Measurements from ENCODE around the gene TSKU.
"Not testable (repeated sequence)": the region's sequence is repeated elsewhere in the genome, so short reads cannot be mapped to it uniquely, and the experiment has no call there.

The TSKU gene

GRCh38 chr11:76821396-76821795 lies 38.2 kb downstream of the TSKU start:
- not testable (repeated sequence) for H3K14ac ChIP-seq (ENCODE audit: low read length); H3K9me3 ChIP-seq (replicated peaks in 1 of 2; ENCODE audit: control insufficient read depth in 2 of 2, insufficient read depth in 1 of 2, low read depth in 1 of 2, low read length in 2 of 2); H3K4me1 ChIP-seq (ENCODE audit: control insufficient read depth in 2 of 2, insufficient read depth in 1 of 2, low read depth in 1 of 2, low read length in 2 of 2); H2AFZ ChIP-seq (ENCODE audit: low read length); H4K8ac ChIP-seq (ENCODE audit: low read depth, low read length); H3K23ac ChIP-seq (ENCODE audit: low read depth, low read length, poor library complexity); H3K27me3 ChIP-seq (ENCODE audit: control insufficient read depth in 3 of 3, insufficient read depth in 3 of 3, low read depth in 1 of 3, low read length in 3 of 3); H2BK15ac ChIP-seq (ENCODE audit: low read length); H3K4me2 ChIP-seq (ENCODE audit: insufficient read depth, low read length, poor library complexity, severe bottlenecking); H3K27ac ChIP-seq (replicated peaks; ENCODE audit: low read length); H3K18ac ChIP-seq (ENCODE audit: low read length); H2AK5ac ChIP-seq (ENCODE audit: low read depth, low read length); H2BK12ac ChIP-seq (ENCODE audit: low read length); H4K91ac ChIP-seq (ENCODE audit: low read depth, low read length, poor library complexity); H3K4ac ChIP-seq (ENCODE audit: low read length); H3K4me3 ChIP-seq (ENCODE audit: low read length in 2 of 2); H3K9ac ChIP-seq (ENCODE audit: low read depth, low read length, poor library complexity); H2BK5ac ChIP-seq (ENCODE audit: low read length); DNase-seq (ENCODE audit: low spot score); H3K36me3 ChIP-seq (replicated peaks in 1 of 2; ENCODE audit: control insufficient read depth in 2 of 2, insufficient read depth in 2 of 2, low read length in 2 of 2); H2BK120ac ChIP-seq (ENCODE audit: low read depth, low read length); H3K79me1 ChIP-seq (ENCODE audit: low read depth, low read length)
- WGBS, 2 donors (ENCODE audit: extremely low coverage in 2 of 2, insufficient read length in 2 of 2, insufficient replicate concordance in 1 of 2) = no CpG with 5 or more reads among the region's 29 CpGs

DNA sequence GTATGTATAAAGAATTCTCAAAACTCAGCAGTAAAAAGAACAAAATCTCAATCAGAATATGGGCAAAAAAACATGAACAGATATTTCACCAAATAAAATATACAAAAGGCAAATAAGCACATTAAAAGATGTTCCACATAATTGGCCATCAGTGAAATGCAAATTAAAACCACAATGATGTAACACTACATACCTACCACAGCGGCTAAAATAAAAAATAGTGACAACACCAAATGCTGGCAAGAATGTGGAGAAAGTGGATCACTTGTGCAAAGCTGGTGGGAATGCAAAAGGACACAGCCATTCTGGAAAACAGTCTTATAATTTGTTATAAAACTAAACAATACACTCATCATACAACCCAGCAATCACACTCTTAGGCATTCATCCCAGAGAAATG lies 39.2 kb downstream of the TSKU start:
- Histone ChIP-seq H3K4ac (ENCODE audit: low read length) (no peak overlapping the region), H2AFZ (ENCODE audit: low read length) (no peak overlapping the region), H2BK120ac (ENCODE audit: low read depth, low read length) (no peak overlapping the region), H3K4me2 (ENCODE audit: insufficient read depth, low read length, poor library complexity, severe bottlenecking) (no peak overlapping the region), H3K23ac (ENCODE audit: low read depth, low read length, poor library complexity) (no peak overlapping the region), H3K27me3 (ENCODE audit: control insufficient read depth in 3 of 3, insufficient read depth in 3 of 3, low read depth in 1 of 3, low read length in 3 of 3) (no peaks in the 10 kb centered on the region), H3K79me1 (ENCODE audit: low read depth, low read length) (no peaks in the 10 kb centered on the region), H3K9ac (ENCODE audit: low read depth, low read length, poor library complexity) (no peak overlapping the region), H3K9me3 (replicated peaks in 1 of 2; ENCODE audit: control insufficient read depth in 2 of 2, insufficient read depth in 1 of 2, low read depth in 1 of 2, low read length in 2 of 2) (peaks cover 0 to 5% of the 10 kb centered on the region in 2 donors), H4K91ac (ENCODE audit: low read depth, low read length, poor library complexity) (no peak overlapping the region), H2AK5ac (ENCODE audit: low read depth, low read length) (no peak overlapping the region), H3K14ac (ENCODE audit: low read length) (no peak overlapping the region), H2BK5ac (ENCODE audit: low read length) (no peak overlapping the region), H3K18ac (ENCODE audit: low read length) (no peak overlapping the region), H3K36me3 (replicated peaks in 1 of 2; ENCODE audit: control insufficient read depth in 2 of 2, insufficient read depth in 2 of 2, low read length in 2 of 2) (no peaks in the 10 kb centered on the region), H3K27ac (replicated peaks; ENCODE audit: low read length) (no peak overlapping the region), H3K4me1 (ENCODE audit: control insufficient read depth in 2 of 2, insufficient read depth in 1 of 2, low read depth in 1 of 2, low read length in 2 of 2) (peaks cover 0 to 7% of the 10 kb centered on the region in 2 donors), H2BK12ac (ENCODE audit: low read length) (no peak overlapping the region), H3K4me3 (ENCODE audit: low read length in 2 of 2) (no peak overlapping the region), H2BK15ac (ENCODE audit: low read length) (no peak overlapping the region), H4K8ac (ENCODE audit: low read depth, low read length) (no peak overlapping the region)
- no peak for DNase-seq (ENCODE audit: low spot score)
- WGBS, 2 donors (ENCODE audit: extremely low coverage in 2 of 2, insufficient read length in 2 of 2, insufficient replicate concordance in 1 of 2) = no CpG with 5 or more reads among the region's 1 CpG

GRCh38 chr11:76823481-76824028 lies 40.4 kb downstream of the TSKU start:
- H4K8ac ChIP-seq (ENCODE audit: low read depth, low read length) = no peak overlapping the region
- peak overlapping the region; percentile 60 for H2AFZ ChIP-seq (ENCODE audit: low read length)
- H2AK5ac ChIP-seq (ENCODE audit: low read depth, low read length) = no peak overlapping the region
- H3K27ac ChIP-seq (replicated peaks; ENCODE audit: low read length) = no peak overlapping the region
- H3K4me1 ChIP-seq (ENCODE audit: control insufficient read depth in 2 of 2, insufficient read depth in 1 of 2, low read depth in 1 of 2, low read length in 2 of 2) = peaks cover 0 to 7% of the 10 kb centered on the region in 2 donors
- no CpG with 5 or more reads among the region's 9 CpGs for WGBS, 2 donors (ENCODE audit: extremely low coverage in 2 of 2, insufficient read length in 2 of 2, insufficient replicate concordance in 1 of 2)
- no peak overlapping the region for H2BK12ac ChIP-seq (ENCODE audit: low read length)
- H3K4ac ChIP-seq (ENCODE audit: low read length) = no peak overlapping the region
- H3K18ac ChIP-seq (ENCODE audit: low read length) = peak overlapping the region; percentile 5
- no peaks in the 10 kb centered on the region for H3K36me3 ChIP-seq (replicated peaks in 1 of 2; ENCODE audit: control insufficient read depth in 2 of 2, insufficient read depth in 2 of 2, low read length in 2 of 2)
- no peak overlapping the region for H2BK5ac ChIP-seq (ENCODE audit: low read length)
- H3K27me3 ChIP-seq (ENCODE audit: control insufficient read depth in 3 of 3, insufficient read depth in 3 of 3, low read depth in 1 of 3, low read length in 3 of 3) = no peaks in the 10 kb centered on the region
- no peak overlapping the region for H4K91ac ChIP-seq (ENCODE audit: low read depth, low read length, poor library complexity)
- no peak overlapping the region for H3K9ac ChIP-seq (ENCODE audit: low read depth, low read length, poor library complexity)
- H3K23ac ChIP-seq (ENCODE audit: low read depth, low read length, poor library complexity) = no peak overlapping the region
- H2BK15ac ChIP-seq (ENCODE audit: low read length) = no peak overlapping the region
- H3K4me3 ChIP-seq (ENCODE audit: low read length in 2 of 2) = no peak overlapping the region
- H3K9me3 ChIP-seq (replicated peaks in 1 of 2; ENCODE audit: control insufficient read depth in 2 of 2, insufficient read depth in 1 of 2, low read depth in 1 of 2, low read length in 2 of 2) = peaks cover 0 to 5% of the 10 kb centered on the region in 2 donors
- H3K14ac ChIP-seq (ENCODE audit: low read length) = no peak overlapping the region
- DNase-seq (ENCODE audit: low spot score) = no peak
- H2BK120ac ChIP-seq (ENCODE audit: low read depth, low read length) = no peak overlapping the region
- no peak overlapping the region for H3K4me2 ChIP-seq (ENCODE audit: insufficient read depth, low read length, poor library complexity, severe bottlenecking)
- H3K79me1 ChIP-seq (ENCODE audit: low read depth, low read length) = no peaks in the 10 kb centered on the region

- peaks cover 0 to 5% of the 10 kb centered on the region in 2 donors for H3K9me3 ChIP-seq (replicated peaks in 1 of 2; ENCODE audit: control insufficient read depth in 2 of 2, insufficient read depth in 1 of 2, low read depth in 1 of 2, low read length in 2 of 2)
- no peak overlapping the region for H4K91ac ChIP-seq (ENCODE audit: low read depth, low read length, poor library complexity)
- no peak overlapping the region for H3K14ac ChIP-seq (ENCODE audit: low read length)
- H2BK15ac ChIP-seq (ENCODE audit: low read length) = no peak overlapping the region
- H3K4me1 ChIP-seq (ENCODE audit: control insufficient read depth in 2 of 2, insufficient read depth in 1 of 2, low read depth in 1 of 2, low read length in 2 of 2) = peaks cover 0 to 7% of the 10 kb centered on the region in 2 donors
- H3K18ac ChIP-seq (ENCODE audit: low read length) = no peak overlapping the region
- no peak overlapping the region for H2BK120ac ChIP-seq (ENCODE audit: low read depth, low read length)
- WGBS, 2 donors (ENCODE audit: extremely low coverage in 2 of 2, insufficient read length in 2 of 2, insufficient replicate concordance in 1 of 2) = no CpG with 5 or more reads among the region's 9 CpGs
- H3K4ac ChIP-seq (ENCODE audit: low read length) = no peak overlapping the region
- no peak overlapping the region for H4K8ac ChIP-seq (ENCODE audit: low read depth, low read length)
- H3K27ac ChIP-seq (replicated peaks; ENCODE audit: low read length) = no peak overlapping the region
- H3K36me3 ChIP-seq (replicated peaks in 1 of 2; ENCODE audit: control insufficient read depth in 2 of 2, insufficient read depth in 2 of 2, low read length in 2 of 2) = no peaks in the 10 kb centered on the region
- DNase-seq (ENCODE audit: low spot score) = no peak
- no peaks in the 10 kb centered on the region for H3K27me3 ChIP-seq (ENCODE audit: control insufficient read depth in 3 of 3, insufficient read depth in 3 of 3, low read depth in 1 of 3, low read length in 3 of 3)
- H3K79me1 ChIP-seq (ENCODE audit: low read depth, low read length) = no peaks in the 10 kb centered on the region
- H2AK5ac ChIP-seq (ENCODE audit: low read depth, low read length) = no peak overlapping the region
- no peak overlapping the region for H3K4me3 ChIP-seq (ENCODE audit: low read length in 2 of 2)
- H3K4me2 ChIP-seq (ENCODE audit: insufficient read depth, low read length, poor library complexity, severe bottlenecking) = no peak overlapping the region
- H3K9ac ChIP-seq (ENCODE audit: low read depth, low read length, poor library complexity) = no peak overlapping the region
- no peak overlapping the region for H2BK5ac ChIP-seq (ENCODE audit: low read length)
- no peak overlapping the region for H3K23ac ChIP-seq (ENCODE audit: low read depth, low read length, poor library complexity)
- H2BK12ac ChIP-seq (ENCODE audit: low read length) = no peak overlapping the region
- peak overlapping the region; percentile 36 for H2AFZ ChIP-seq (ENCODE audit: low read length)
Measured at GRCh38 chr11:76824083-76824939, 41.2 kb downstream of the TSKU start.

Measured in neuronal stem cell (in vitro differentiated cells).